BE2C (cell line): ENCODE results near the gene NFKBIA.

Source experiments
- DNase-seq: peaks from one replicate; pipeline ENCODE4 v3.0.0-alpha.2; 2020
- H3K27me3 ChIP-seq: fragments of 250-450 bp; sonication (Bioruptor Pico); 2 replicates; pipeline ENCODE4 v1.5.1; 2020; ENCODE audit warnings: mild to moderate bottlenecking
- H3K36me3 ChIP-seq: fragments of 250-450 bp; sonication (Bioruptor Pico); 2 replicates; pipeline ENCODE4 v1.5.1; 2020; ENCODE audit warnings: mild to moderate bottlenecking
- H3K4me1 ChIP-seq: fragments of 250-450 bp; sonication (Bioruptor Pico); 2 replicates; pipeline ENCODE4 v1.5.1; 2020
- H3K4me3 ChIP-seq: 2 replicates; pipeline ENCODE4 v1.5.1; 2011; ENCODE audit warnings: low read depth, low read length
- H3K9me3 ChIP-seq: fragments of 250-450 bp; sonication (Bioruptor Pico); 2 replicates; pipeline ENCODE4 v1.5.1; 2020
- TF ChIP-seq, protein P1 (sequence below): IDR thresholded peaks from 2 replicates; pipeline ENCODE4 v1.5.1; 2012; ENCODE audit warnings: mild to moderate bottlenecking, low read depth, low read length

Gene NFKBIA

DNA sequence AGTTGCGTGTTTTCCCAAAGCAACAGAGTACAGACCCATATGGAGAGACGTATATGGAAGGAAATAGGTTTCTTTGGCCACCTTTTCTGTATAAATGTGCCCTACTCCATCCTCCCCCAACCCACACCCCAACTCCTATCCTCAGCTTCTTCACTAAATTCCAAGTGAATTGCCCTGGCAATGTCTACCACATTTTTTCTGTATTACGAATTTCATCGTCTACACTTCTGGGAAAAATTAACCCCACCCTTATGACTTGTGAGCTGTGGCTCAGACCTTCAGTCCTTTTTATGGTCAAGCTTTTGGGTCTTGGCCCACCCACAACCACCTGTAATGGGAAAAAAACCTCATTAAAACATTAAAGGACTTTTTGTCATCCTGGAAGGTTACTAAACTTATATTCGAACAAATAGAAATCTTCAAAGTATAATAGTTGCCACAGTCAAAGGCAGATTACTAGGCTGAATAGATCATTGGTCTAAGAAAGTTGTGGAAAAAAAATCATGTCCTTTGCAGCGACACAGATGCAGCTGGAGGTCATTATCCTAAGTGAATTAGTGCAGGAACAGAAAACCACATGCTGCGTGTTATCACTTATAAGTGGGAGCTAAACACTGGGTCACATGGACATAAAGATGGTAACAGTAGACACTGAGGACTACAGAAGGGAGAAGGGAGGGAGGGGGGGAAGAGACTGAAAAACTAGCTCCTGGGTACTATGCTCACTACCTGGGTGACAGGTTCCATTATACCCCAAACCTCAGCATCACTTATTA lies 15.7 kb upstream of the NFKBIA start:
- Histone ChIP-seq H3K9me3 (peaks cover 3% of the 10 kb centered on the region), H3K4me1 (peaks cover 41% of the 10 kb centered on the region), H3K36me3 (peaks cover 11% of the 10 kb centered on the region), H3K4me3 (no peak overlapping the region), H3K27me3 (no peaks in the 10 kb centered on the region)
- TF ChIP-seq, protein P1, sequence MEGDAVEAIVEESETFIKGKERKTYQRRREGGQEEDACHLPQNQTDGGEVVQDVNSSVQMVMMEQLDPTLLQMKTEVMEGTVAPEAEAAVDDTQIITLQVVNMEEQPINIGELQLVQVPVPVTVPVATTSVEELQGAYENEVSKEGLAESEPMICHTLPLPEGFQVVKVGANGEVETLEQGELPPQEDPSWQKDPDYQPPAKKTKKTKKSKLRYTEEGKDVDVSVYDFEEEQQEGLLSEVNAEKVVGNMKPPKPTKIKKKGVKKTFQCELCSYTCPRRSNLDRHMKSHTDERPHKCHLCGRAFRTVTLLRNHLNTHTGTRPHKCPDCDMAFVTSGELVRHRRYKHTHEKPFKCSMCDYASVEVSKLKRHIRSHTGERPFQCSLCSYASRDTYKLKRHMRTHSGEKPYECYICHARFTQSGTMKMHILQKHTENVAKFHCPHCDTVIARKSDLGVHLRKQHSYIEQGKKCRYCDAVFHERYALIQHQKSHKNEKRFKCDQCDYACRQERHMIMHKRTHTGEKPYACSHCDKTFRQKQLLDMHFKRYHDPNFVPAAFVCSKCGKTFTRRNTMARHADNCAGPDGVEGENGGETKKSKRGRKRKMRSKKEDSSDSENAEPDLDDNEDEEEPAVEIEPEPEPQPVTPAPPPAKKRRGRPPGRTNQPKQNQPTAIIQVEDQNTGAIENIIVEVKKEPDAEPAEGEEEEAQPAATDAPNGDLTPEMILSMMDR: no peak
- DNase-seq: peak; percentile 56

DNA sequence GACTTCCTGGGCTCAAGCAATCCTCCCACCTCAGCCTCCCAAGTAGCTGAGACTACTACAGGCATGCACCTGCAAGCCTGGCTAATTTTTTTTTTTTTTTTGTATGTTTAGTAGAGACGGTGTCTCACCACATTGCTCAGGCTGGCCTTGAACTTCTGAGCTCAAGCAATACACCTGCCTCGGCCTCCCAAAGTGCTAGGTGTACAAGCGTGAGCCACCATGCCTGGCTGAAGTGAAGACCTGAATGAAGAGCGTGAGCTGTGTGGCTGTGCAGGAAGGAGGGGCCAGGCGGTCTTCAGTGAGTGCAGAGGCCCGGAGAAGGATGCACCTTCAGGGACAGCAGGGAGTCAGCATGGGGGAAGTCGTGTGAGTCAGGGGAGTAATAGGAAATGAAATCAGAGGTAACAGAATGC lies 14.9 kb upstream of the NFKBIA start:
- Histone ChIP-seq H3K27me3 (no peaks in the 10 kb centered on the region), H3K36me3 (peaks cover 4% of the 10 kb centered on the region; the same call in 1 of the 2 replicates), H3K4me1 (peaks cover 41% of the 10 kb centered on the region), H3K9me3 (peaks cover 3% of the 10 kb centered on the region), H3K4me3 (no peak overlapping the region)
- TF ChIP-seq, protein P1: no peak
- DNase-seq: no peak

DNA sequence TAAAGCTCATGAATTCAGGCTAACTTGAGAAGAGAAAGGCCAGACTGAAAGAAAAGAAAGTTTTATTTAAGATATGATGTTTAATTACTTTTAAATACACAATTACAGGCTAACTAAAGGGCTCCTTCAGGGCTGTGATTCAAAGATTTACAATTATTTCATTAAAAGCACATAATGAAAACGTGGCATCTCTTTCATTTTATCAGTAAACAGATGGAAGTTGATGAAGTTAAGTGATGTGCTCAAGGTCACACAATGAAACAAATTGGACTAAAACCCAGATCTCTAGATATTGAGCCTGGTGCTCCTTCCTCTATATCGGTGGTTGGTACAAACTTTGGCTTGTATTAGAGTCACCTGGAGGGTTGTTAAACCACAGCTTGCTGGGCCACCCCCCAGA lies 13.5 kb upstream of the NFKBIA start:
- no peaks in the 10 kb centered on the region for H3K27me3 ChIP-seq
- TF ChIP-seq, protein P1: no peak
- H3K4me1 ChIP-seq: peaks cover 42% of the 10 kb centered on the region
- H3K36me3 ChIP-seq: no peaks in the 10 kb centered on the region
- H3K4me3 ChIP-seq: no peak overlapping the region
- no peak for DNase-seq
- H3K9me3 ChIP-seq: no peaks in the 10 kb centered on the region

DNA sequence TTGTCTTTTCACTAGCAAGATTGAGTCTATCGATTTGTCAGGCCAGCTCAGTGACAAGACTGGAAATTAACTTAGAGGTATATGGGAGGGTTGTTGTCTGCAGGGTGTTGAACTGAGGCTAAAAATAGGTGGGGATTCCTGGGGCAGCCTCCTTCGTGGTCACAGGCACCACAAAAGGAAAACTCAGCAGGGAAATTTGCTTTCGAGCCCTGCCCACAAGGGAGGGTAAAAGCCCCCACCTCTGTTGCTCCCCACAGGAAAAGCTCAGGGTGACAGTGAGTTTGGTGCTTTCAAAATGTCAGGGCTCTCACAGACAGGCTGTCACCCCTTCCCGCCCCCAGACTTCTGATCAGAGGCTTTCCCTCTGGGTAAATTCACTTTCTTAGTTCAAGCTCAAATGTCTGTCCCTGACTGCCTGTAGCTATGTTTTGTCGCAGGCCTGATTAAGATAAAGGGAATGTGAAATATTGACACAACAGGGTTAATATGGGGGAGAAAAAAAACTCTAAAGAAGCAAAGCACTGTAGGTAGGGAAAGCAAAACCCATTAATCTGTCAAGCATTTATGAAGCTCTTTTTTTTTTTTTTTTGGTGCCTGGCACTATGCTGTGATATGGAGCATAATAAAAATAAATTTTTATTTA lies 11.7 kb upstream of the NFKBIA start:
- Histone ChIP-seq H3K4me1 (peaks cover 34% of the 10 kb centered on the region), H3K27me3 (no peaks in the 10 kb centered on the region), H3K9me3 (no peaks in the 10 kb centered on the region), H3K36me3 (no peaks in the 10 kb centered on the region; the same call in 1 of the 2 replicates), H3K4me3 (no peak overlapping the region)
- TF ChIP-seq, protein P1: no peak
- no peak for DNase-seq

DNA sequence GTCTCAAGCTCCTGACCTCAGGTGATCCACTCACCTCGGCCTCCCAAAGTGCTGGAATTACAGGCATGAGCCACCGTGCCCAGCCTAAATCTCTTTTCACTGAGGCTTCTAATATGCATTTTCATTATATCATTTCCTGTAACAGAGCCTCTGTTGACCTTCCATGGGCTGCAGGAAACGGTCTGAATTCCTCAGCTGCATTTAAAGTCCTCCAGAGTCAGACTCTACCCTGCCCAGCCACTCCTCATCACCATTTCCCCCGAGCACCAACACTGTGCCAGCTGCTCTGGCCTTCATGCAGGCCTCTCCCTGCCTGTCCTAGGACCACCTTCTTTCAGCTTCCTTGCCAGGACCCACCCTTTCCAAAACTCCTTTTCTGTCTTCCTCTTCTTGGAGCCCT lies 9.8 kb upstream of the NFKBIA start:
- H3K4me1 ChIP-seq: peaks cover 21% of the 10 kb centered on the region
- TF ChIP-seq, protein P1: no peak
- H3K36me3 ChIP-seq: no peaks in the 10 kb centered on the region; the same call in 1 of the 2 replicates
- no peaks in the 10 kb centered on the region for H3K27me3 ChIP-seq
- H3K9me3 ChIP-seq: no peaks in the 10 kb centered on the region
- no peak for DNase-seq
- no peak overlapping the region for H3K4me3 ChIP-seq
